ENCODE results near the gene STXBP3. TPM values are rescaled to one million over a fixed set of nuclear protein-coding genes. Genes with fewer than 3 reads are reported as not detected.
A peak's percentile ranks its signal among the peaks of the same experiment; 100 is the strongest.

STXBP3 gene
- total and polyA plus RNA-seq, 2 donors (not counting 1 experiment from before 2014, with no cell fraction given), result 13.3 to 78.1 TPM

DNA sequence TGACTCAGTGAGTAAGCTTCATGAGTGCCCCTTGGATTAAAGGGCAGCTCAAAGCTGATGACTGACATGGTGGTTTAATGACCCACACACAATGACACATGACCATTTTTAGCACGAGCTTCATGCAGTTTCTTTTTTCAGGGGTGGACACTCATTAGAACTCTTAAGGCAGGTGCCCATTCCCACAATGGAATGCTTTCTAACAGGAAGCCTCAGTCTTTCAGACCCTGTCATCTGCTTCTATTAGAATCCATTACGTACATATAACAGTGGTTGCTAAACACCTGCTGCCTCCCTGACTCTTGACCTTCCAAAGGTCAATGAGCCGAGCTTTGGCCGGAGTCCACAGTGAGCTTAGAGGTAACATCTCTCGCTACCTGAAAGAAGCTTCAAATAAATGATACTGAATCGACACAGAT, 83.0 kb downstream of the STXBP3 start:
- H3K27me3 ChIP-seq (replicated peaks in 1 of 4; ENCODE audit: control extremely low read depth in 1 of 4, control insufficient read depth in 3 of 4, insufficient read depth in 4 of 4, low read length in 3 of 4), result peaks cover 0 to 3% (median 0%) of the 10 kb centered on the region in 4 experiments

DNA sequence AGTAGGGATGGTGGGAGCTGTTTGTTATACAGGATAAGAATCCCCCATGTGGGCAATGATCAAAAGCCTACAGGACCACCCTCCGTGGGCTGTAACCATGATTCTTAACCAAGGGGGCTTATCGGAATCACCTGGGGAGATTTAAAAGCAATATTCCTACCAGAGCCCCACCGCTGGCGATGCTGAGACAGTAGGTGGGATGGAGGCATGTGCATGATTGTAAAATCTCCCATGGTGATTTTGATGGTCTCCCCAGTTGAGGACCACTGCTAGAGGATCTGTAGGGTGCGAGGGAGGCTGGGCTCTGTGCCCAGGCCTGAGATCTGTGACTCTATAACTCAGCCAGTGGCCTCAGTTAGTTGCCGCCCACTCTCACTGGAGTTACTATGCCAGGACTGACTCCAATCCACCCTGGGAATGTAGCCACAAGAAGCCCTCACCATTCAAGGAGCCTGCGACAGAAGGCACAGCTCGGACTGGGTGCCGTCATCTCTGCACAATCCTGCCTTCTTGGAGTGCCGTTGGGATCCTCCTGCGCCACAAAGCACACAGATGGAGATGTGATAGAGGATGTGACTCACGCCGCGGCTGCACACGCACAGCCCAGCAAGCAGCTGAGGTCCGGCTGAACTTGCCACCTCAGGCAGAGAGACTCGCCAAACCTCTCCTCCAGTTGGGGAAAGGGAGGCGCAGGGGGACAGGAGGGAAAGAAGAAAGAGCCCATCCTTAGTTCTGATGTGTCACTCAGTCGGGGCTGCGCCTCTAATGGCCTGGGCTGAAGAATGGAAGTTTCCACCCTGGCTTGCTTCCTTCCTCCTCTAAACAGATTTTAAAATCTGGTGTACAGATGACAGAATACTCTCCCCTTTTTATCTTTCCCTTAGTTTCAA, 83.9 kb downstream of the STXBP3 start:
- Mint-ChIP-seq H3K27ac (no peak overlapping the region), H3K4me3 (no peak overlapping the region), H3K4me1 (no peaks in the 10 kb centered on the region), H3K9me3 (ENCODE audit: insufficient read depth) (no peaks in the 10 kb centered on the region), H3K27me3 (no peaks in the 10 kb centered on the region)
- H4K20me1 ChIP-seq (ENCODE audit: control insufficient read depth, insufficient read depth, low read length, poor library complexity, severe bottlenecking), result no peaks in the 10 kb centered on the region
- H2AFZ ChIP-seq (ENCODE audit: insufficient read depth, low read depth, low read length, poor library complexity, severe bottlenecking), result peak overlapping the region; percentile 60
- no peaks in the 10 kb centered on the region for H3K36me3 ChIP-seq (replicated peaks in 1 of 2; ENCODE audit: control extremely low read depth in 1 of 2, control insufficient read depth in 1 of 2, extremely low read depth in 1 of 2, insufficient read depth in 2 of 2, low read length in 1 of 2)
- ChIA-PET CTCF (no interaction called here), POLR2A (no interaction called here)
- 97% methylated on average over 14 of the region's 20 CpGs for WGBS (ENCODE audit: insufficient coverage)
- no peaks in the 10 kb centered on the region for H3K79me2 ChIP-seq (ENCODE audit: control insufficient read depth, insufficient read depth, low read length)
- no peak overlapping the region for H3K9ac ChIP-seq (ENCODE audit: low read length)
- H3K27ac ChIP-seq (ENCODE audit: low read length in 2 of 2), result no peak overlapping the region
- H3K4me2 ChIP-seq (replicated peaks; ENCODE audit: low read depth, low read length, poor library complexity, severe bottlenecking), result no peak overlapping the region
- H3K9me3 ChIP-seq (ENCODE audit: control extremely low read depth in 1 of 3, control insufficient read depth in 2 of 3, insufficient read depth in 1 of 3, low read length in 2 of 3), result no peaks in the 10 kb centered on the region
- ATAC-seq (ENCODE audit: low read depth) (no peak), DNase-seq (no peak)
- intact Hi-C loops (cut with micrococcal nuclease), result no loop called here
- peaks cover 0 to 3% of the 10 kb centered on the region in 2 donors for H3K4me1 ChIP-seq (ENCODE audit: control insufficient read depth in 2 of 2, insufficient read depth in 2 of 2, low read length in 2 of 2)
- H3K27me3 ChIP-seq (replicated peaks in 1 of 4; ENCODE audit: control extremely low read depth in 1 of 4, control insufficient read depth in 3 of 4, insufficient read depth in 4 of 4, low read length in 3 of 4), result peaks cover 0 to 3% (median 0%) of the 10 kb centered on the region in 4 experiments
- TF ChIP-seq, protein P1, sequence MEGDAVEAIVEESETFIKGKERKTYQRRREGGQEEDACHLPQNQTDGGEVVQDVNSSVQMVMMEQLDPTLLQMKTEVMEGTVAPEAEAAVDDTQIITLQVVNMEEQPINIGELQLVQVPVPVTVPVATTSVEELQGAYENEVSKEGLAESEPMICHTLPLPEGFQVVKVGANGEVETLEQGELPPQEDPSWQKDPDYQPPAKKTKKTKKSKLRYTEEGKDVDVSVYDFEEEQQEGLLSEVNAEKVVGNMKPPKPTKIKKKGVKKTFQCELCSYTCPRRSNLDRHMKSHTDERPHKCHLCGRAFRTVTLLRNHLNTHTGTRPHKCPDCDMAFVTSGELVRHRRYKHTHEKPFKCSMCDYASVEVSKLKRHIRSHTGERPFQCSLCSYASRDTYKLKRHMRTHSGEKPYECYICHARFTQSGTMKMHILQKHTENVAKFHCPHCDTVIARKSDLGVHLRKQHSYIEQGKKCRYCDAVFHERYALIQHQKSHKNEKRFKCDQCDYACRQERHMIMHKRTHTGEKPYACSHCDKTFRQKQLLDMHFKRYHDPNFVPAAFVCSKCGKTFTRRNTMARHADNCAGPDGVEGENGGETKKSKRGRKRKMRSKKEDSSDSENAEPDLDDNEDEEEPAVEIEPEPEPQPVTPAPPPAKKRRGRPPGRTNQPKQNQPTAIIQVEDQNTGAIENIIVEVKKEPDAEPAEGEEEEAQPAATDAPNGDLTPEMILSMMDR (IDR thresholded peaks at IDR 0.05), result no peak
- no peak for TF ChIP-seq EZH2 (IDR thresholded peaks at IDR 0.05; ENCODE audit: borderline replicate concordance, insufficient read depth, low read depth, low read length, poor library complexity, severe bottlenecking)
- H3K4me3 ChIP-seq (ENCODE audit: control extremely low read depth in 1 of 5, extremely low read depth in 1 of 5, insufficient read depth in 1 of 5, low read depth in 2 of 5, low read length in 4 of 5), result no peak overlapping the region

More for the DNA sequence above, 83.0 kb downstream of the STXBP3 start:
- Mint-ChIP-seq H3K9me3 (ENCODE audit: insufficient read depth) (no peaks in the 10 kb centered on the region), H3K4me1 (no peaks in the 10 kb centered on the region), H3K27ac (no peak overlapping the region), H3K27me3 (no peaks in the 10 kb centered on the region), H3K4me3 (no peak overlapping the region)
- no peak overlapping the region for H3K4me2 ChIP-seq (replicated peaks; ENCODE audit: low read depth, low read length, poor library complexity, severe bottlenecking)
- 81% methylated on average over 6 of the region's 6 CpGs for WGBS (ENCODE audit: insufficient coverage)
- H2AFZ ChIP-seq (ENCODE audit: insufficient read depth, low read depth, low read length, poor library complexity, severe bottlenecking), result no peak overlapping the region
- no peaks in the 10 kb centered on the region for H3K79me2 ChIP-seq (ENCODE audit: control insufficient read depth, insufficient read depth, low read length)
- no peaks in the 10 kb centered on the region for H4K20me1 ChIP-seq (ENCODE audit: control insufficient read depth, insufficient read depth, low read length, poor library complexity, severe bottlenecking)
- DNase-seq, result no peak
- ATAC-seq (ENCODE audit: low read depth), result no peak
- H3K9me3 ChIP-seq (ENCODE audit: control extremely low read depth in 1 of 3, control insufficient read depth in 2 of 3, insufficient read depth in 1 of 3, low read length in 2 of 3), result peaks cover 0 to 3% (median 0%) of the 10 kb centered on the region in 3 donors
- peaks cover 0 to 3% of the 10 kb centered on the region in 2 donors for H3K4me1 ChIP-seq (ENCODE audit: control insufficient read depth in 2 of 2, insufficient read depth in 2 of 2, low read length in 2 of 2)
- ChIA-PET POLR2A (no interaction called here), CTCF (no interaction called here)
- no peak overlapping the region for H3K9ac ChIP-seq (ENCODE audit: low read length)
- H3K4me3 ChIP-seq (ENCODE audit: control extremely low read depth in 1 of 5, extremely low read depth in 1 of 5, insufficient read depth in 1 of 5, low read depth in 2 of 5, low read length in 4 of 5), result no peak overlapping the region
- TF ChIP-seq EZH2 (IDR thresholded peaks at IDR 0.05; ENCODE audit: borderline replicate concordance, insufficient read depth, low read depth, low read length, poor library complexity, severe bottlenecking), result no peak
- TF ChIP-seq, protein P1 (IDR thresholded peaks at IDR 0.05), result no peak
- H3K36me3 ChIP-seq (replicated peaks in 1 of 2; ENCODE audit: control extremely low read depth in 1 of 2, control insufficient read depth in 1 of 2, extremely low read depth in 1 of 2, insufficient read depth in 2 of 2, low read length in 1 of 2), result no peaks in the 10 kb centered on the region
- intact Hi-C loops (cut with micrococcal nuclease), result no loop called here
- H3K27ac ChIP-seq (ENCODE audit: low read length in 2 of 2), result no peak overlapping the region

Data from B cell (primary cell).